HG02571 (cell line): Measurements from ENCODE around the gene PNPO.

ENCODE experiments used
- ATAC-seq: cut with Tn5 transposase; IDR thresholded peaks from one replicate; pipeline ENCODE4 v1.9.1; 2021; ENCODE audit warnings: mild to moderate bottlenecking, moderate library complexity; ENCODE audit not compliant: unreplicated experiment

Gene PNPO

DNA sequence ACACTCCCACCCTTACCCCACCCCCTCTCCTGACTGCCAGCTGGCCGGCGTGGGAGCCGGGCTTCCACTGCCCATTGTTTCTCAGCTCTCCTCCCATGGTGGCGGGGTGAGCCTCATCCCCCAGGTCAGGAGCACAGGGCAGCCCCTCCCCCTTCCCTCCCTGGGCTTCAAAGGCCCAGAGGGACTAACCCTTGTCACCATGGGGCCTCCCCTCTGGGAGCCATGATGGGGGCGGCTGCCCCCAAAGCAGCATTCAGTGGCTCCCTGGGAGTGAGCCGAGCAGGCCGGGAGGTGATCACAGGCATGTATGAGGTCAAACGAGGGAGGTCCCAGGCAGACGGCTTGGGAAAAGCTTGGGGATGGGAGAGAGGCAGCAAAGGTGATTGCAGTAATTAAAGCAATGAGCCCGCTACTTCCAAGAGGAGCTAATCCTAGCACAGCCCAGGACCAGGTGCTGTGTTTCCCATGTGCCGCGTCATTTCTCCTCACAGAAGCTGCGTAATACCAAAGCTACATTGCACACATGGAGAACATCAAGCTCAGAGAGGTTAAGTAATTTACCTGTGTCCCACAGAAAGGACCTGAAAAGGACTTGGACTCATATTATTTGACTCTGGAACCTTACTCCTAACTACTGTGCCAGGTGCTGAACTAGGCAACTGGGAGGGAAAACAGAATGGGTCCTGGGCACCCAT, 54.0 kb downstream of the PNPO start:
- ATAC-seq, result no peak

DNA sequence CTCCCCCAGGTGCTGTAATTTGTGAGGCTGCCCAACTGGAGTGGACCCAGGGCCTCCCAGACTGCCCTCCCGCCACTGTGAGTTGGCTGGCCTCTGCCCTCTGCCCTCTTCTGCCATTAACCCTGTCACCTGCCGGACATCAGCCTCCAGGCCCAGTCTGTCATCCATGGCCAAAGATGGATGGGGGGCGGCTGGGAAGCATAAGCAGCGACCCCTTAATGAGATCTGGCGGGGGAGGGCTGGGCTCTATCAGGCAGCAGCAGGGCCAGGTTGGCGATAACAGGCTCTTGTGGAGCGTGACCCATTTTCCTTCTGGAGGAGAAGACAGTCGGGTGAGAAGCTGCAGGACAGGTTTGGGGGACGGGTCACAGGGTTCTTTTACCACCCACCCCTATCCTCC, 54.8 kb downstream of the PNPO start:
- ATAC-seq, result no peak

DNA sequence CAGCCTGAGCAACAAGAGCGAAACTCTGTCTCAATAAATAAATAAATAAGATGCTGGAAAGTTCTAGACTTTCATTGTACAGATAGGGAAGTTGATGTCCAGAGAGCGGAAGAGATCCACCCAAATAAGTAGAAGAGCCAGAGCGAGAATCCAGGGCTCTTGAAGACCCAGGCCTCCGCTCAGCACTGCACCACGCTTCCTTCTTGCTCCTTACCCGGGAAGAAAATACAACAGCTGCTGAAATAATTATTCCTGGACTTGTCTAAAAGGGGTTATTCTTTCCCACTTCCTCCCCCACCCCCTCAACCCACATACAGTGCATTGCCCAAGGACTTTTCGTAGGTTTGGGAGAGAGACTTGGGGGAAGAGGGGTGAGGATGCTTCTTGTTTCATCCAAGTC, 56.2 kb downstream of the PNPO start:
- ATAC-seq, result no peak

DNA sequence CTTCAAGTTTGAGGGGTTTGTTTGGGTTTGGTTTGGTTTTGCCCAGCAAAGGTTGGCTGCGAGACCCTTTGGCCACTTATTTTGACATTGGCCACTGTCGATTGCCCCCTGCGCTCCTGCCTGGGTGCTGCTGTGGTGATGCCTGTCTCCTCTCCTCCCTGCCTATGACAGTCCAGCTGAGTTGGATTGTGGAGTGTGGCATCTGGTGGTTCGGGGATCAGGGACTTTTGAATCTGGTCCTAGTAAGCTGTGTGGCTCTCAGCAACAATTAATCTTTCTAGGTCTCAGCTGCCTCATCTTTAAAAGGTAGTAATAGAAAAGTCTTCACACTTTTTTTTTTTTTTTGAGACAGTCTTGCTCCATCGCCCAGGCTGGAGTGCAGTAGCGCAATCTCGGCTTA, 56.7 kb downstream of the PNPO start:
- no peak for ATAC-seq
